ENCODE results near the gene CUL2. TPM values are rescaled to one million over a fixed set of nuclear protein-coding genes. Genes with fewer than 3 reads are reported as not detected.

CUL2 gene
- total and polyA plus RNA-seq, 2 of the 4 experiments (the other 2 are of a cell fraction), result 18.9 to 36.6 TPM

DNA sequence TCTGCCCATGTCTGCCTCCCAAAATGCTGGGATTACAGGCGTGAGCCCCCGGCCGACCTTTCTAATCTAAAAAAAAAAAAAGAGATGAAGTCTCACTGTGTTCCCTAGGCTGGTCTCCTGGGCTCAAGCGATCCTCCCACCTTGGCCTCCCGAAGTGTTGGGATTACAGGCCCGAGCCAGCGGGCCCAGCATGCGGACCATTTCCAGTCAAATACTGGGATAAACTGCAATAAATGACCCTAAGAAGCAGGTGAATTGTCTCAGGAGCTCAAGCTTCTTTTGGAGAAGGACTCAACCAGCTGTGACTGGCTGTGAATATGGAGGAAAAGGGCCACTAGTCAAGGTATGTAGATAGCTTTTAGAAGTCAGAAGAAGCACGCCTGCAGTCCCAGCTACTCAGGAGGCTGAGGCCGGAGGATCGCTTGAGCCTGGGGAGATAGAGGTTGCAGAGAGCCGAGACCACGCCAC is 36.0 kb upstream of the CUL2 start:
- Histone ChIP-seq H3K14ac (replicated peaks; ENCODE audit: low read depth, low read length) (peak overlapping the region; percentile 84), H2BK15ac (ENCODE audit: low read depth, low read length) (peak overlapping the region; percentile 48; the same call in 1 of the 3 replicates), H2AK9ac (replicated peaks; ENCODE audit: low read depth, low read length, poor library complexity) (peak overlapping the region; percentile 91), H3K23ac (ENCODE audit: low read depth, low read length) (peak overlapping the region; percentile 85), H4K91ac (ENCODE audit: insufficient read depth, low read depth, low read length) (peak overlapping the region; percentile 91), H3K18ac (ENCODE audit: low read depth, low read length) (peak overlapping the region; percentile 30; the same call in 1 of the 2 replicates), H2BK20ac (ENCODE audit: low read depth, low read length) (peak overlapping the region; percentile 26; the same call in 1 of the 2 replicates), H2AK5ac (ENCODE audit: low read depth, low read length) (peak overlapping the region; percentile 83), H3K79me1 (ENCODE audit: low read depth in 1 of 2, low read length in 2 of 2) (peaks cover 9 to 22% of the 10 kb centered on the region in 2 experiments), H3K4ac (ENCODE audit: low read depth, low read length) (peak overlapping the region; percentile 81), H4K20me1 (ENCODE audit: insufficient read depth, low read length) (no peaks in the 10 kb centered on the region), H3K27me3 (ENCODE audit: control insufficient read depth, insufficient read depth, low read length) (no peaks in the 10 kb centered on the region), H3K4me3 (ENCODE audit: insufficient read depth, low read depth, low read length) (peak overlapping the region; percentile 42), H3K27ac (ENCODE audit: insufficient read depth, low read length) (peak overlapping the region; percentile 64), H3K4me2 (ENCODE audit: low read depth, low read length) (peak overlapping the region; percentile 71), H2AFZ (replicated peaks; ENCODE audit: low read length, poor library complexity) (peak overlapping the region; percentile 100), H2BK120ac (ENCODE audit: low read depth, low read length) (0 out of 2 replicates have a peak overlapping the region, but pooled peaks have one; percentile 13), H3K9me1 (ENCODE audit: insufficient read depth, low read length) (no peaks in the 10 kb centered on the region; the same call in 1 of the 2 replicates), H4K5ac (ENCODE audit: low read depth, low read length) (peak overlapping the region; percentile 84), H3K36me3 (ENCODE audit: control insufficient read depth, insufficient read depth, low read length) (no peaks in the 10 kb centered on the region), H3K9me3 (ENCODE audit: control insufficient read depth, insufficient read depth, low read length) (no peaks in the 10 kb centered on the region), H3K56ac (ENCODE audit: extremely low read depth, insufficient read depth, low read length) (peak overlapping the region; percentile 43; the same call in 1 of the 2 replicates), H3K4me1 (ENCODE audit: control insufficient read depth, insufficient read depth, low read length) (peaks cover 3% of the 10 kb centered on the region), H2BK5ac (ENCODE audit: low read depth, low read length, poor library complexity, severe bottlenecking) (peak overlapping the region; percentile 70), H3K9ac (ENCODE audit: low read depth, low read length) (peak overlapping the region; percentile 66), H4K8ac (ENCODE audit: low read depth in 2 of 2, low read length in 2 of 2) (peak overlapping the region; percentile 92 to 99)
- no TSS peak for BruUV-seq (replicated peaks)
- WGBS, 2 experiments (ENCODE audit: extremely low coverage in 2 of 2, insufficient read length in 1 of 2), result 54% methylated on average over 6 of the region's 13 CpGs; no CpG with 5 or more reads in 1 of the 2 experiments
- ChIA-PET POLR2A (ENCODE audit: unreplicated experiment) (interaction anchor here (0.7 to 1.1 kb wide), 4 partner anchors 25 to 70 kb away, joined by 3 to 9 read pairs (median 4); no protein-coding TSS in a partner anchor), CTCF (interaction anchor here (0.6 to 1.8 kb wide), 10 partner anchors 7 to 1729 kb away, joined by 3 to 11 read pairs (median 4); no protein-coding TSS in a partner anchor)
- ATAC-seq (ENCODE audit: low read depth) (no peak; the same call in 1 of the 2 replicates), DNase-seq (peak; percentile 1)
- dilution Hi-C loops (cut with HindIII; ENCODE audit: low sequenced_read_pairs, unreplicated experiment), result no loop called here
- in situ Hi-C loops (cut with MboI; ENCODE audit: low sequenced_read_pairs), result no loop called here
- intact Hi-C loops (cut with micrococcal nuclease), result loop anchor here (5.0 to 10.0 kb wide), 3 partner anchors 201 to 1759 kb away; no protein-coding TSS in a partner anchor
- TF ChIP-seq CEBPB (IDR thresholded peaks at IDR 0.05; ENCODE audit: low read depth, low read length) (no peak), BHLHE40 (IDR thresholded peaks at IDR 0.05; ENCODE audit: low read depth, low read length) (no peak), NFE2L2 (IDR thresholded peaks at IDR 0.05; ENCODE audit: low read depth, low read length) (no peak), RAD21 (IDR thresholded peaks at IDR 0.05; ENCODE audit: low read length) (no peak), MAZ (IDR thresholded peaks at IDR 0.05; ENCODE audit: borderline replicate concordance, low read depth, low read length) (no peak), MAFK (IDR thresholded peaks at IDR 0.05; ENCODE audit: low read depth, low read length) (no peak), CHD1 (IDR thresholded peaks at IDR 0.05; ENCODE audit: low read depth, low read length) (no peak), RCOR1 (IDR thresholded peaks at IDR 0.05; ENCODE audit: insufficient replicate concordance, low read length) (no peak), FOS (IDR thresholded peaks at IDR 0.05; ENCODE audit: low read depth, low read length) (no peak), RFX5 (IDR thresholded peaks at IDR 0.05; ENCODE audit: low read depth, low read length) (no peak), MXI1 (IDR thresholded peaks at IDR 0.05; ENCODE audit: borderline replicate concordance, low read depth, low read length) (no peak), SMC3 (IDR thresholded peaks at IDR 0.05; ENCODE audit: low read depth, low read length) (no peak)
- TF ChIP-seq, protein P1, sequence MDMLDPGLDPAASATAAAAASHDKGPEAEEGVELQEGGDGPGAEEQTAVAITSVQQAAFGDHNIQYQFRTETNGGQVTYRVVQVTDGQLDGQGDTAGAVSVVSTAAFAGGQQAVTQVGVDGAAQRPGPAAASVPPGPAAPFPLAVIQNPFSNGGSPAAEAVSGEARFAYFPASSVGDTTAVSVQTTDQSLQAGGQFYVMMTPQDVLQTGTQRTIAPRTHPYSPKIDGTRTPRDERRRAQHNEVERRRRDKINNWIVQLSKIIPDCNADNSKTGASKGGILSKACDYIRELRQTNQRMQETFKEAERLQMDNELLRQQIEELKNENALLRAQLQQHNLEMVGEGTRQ (IDR thresholded peaks at IDR 0.05; ENCODE audit: low read depth, low read length), result no peak
- TF ChIP-seq, protein P2, sequence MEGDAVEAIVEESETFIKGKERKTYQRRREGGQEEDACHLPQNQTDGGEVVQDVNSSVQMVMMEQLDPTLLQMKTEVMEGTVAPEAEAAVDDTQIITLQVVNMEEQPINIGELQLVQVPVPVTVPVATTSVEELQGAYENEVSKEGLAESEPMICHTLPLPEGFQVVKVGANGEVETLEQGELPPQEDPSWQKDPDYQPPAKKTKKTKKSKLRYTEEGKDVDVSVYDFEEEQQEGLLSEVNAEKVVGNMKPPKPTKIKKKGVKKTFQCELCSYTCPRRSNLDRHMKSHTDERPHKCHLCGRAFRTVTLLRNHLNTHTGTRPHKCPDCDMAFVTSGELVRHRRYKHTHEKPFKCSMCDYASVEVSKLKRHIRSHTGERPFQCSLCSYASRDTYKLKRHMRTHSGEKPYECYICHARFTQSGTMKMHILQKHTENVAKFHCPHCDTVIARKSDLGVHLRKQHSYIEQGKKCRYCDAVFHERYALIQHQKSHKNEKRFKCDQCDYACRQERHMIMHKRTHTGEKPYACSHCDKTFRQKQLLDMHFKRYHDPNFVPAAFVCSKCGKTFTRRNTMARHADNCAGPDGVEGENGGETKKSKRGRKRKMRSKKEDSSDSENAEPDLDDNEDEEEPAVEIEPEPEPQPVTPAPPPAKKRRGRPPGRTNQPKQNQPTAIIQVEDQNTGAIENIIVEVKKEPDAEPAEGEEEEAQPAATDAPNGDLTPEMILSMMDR (conservative IDR thresholded peaks at IDR 0.05; ENCODE audit: low read depth, low read length), result no peak

All from IMR-90 (cell line).